D341Med (cell line): Measurements from ENCODE around the gene SCO2.
A peak's percentile ranks its signal among the peaks of the same experiment; 100 is the strongest.

Experiments used
- DNase-seq: peaks from one replicate; pipeline ENCODE4 v3.0.0; 2012; ENCODE audit warnings: low spot score

Gene SCO2

GRCh38 chr22:50498322-50498890, 27.0 kb downstream of the SCO2 start:
- DNase-seq, result peak; percentile 77

DNA sequence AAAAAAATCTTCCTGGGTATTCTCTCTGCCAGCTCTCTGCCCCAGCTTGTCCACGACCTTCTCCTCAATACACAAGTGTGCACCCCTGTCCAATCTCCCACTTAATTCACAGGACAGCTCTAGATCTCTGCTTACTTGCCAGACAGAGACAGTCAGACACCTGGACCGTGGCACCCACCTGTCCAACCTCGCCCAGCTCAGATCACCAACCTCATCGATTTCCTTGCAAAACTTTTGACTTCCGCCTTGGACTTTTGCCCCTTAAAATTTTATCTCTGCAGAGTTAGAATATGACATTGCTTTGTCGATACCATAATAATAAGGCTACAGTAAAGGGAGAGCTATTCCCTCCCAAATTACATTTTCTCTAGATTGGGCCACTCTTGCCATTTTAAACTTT, 28.3 kb downstream of the SCO2 start:
- DNase-seq, result no peak

GRCh38 chr22:50490531-50491308, 34.7 kb downstream of the SCO2 start:
- DNase-seq, result no peak

DNA sequence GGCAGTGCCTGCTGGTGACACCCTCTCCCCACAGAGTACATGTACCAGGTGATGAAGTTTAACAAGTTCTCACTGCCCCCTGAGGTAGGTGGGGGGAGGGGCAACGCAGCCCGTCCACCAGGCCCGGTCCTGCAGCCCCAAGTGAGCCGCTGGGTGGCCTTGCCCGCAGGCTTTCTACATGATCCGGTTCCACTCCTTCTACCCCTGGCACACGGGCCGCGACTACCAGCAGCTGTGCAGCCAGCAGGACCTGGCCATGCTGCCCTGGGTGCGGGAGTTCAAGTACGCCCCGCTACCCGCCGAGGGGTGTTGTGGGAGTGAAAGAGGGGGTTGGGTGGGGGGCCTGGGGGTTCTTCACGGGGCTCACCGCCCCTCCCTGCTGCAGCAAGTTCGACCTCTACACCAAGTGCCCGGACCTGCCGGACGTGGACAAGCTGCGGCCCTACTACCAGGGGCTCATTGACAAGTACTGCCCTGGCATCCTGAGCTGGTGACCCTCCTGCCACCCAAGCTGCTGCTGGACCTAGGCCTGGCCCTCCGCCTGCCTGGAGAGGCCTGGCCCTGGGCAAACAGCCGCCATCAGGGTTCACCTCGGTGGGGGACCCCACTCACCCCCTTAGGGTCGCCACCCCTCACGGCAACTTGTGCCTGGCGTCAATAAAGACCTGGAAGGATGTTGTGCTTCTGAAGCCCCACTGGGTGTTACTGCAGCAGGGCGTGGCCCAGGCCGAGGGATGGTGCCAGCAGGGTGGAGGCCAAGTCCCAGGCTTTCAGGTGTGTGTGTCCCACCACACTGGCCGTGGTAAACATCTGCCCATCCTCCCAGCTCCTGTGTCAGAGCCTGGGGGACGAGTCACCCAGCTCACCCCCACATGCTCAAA, 35.8 kb downstream of the SCO2 start:
- no peak for DNase-seq

DNA sequence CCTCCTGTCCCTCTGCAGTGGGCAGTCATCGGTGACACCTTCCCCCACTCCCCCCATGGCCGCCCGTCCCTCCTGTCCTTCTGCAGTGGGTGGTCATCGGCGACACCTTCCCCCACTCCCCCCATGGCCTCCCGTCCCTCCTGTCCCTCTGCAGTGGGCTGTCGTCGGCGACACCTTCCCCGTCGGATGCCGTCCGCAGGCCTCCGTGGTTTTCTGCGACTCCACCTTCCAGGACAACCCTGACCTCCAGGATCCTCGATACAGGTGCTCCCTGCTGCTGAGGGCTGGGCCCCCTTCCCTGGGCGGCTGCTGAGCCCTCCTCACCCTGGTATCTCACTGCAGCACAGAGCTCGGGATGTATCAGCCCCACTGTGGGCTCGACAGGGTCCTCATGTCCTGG, 36.5 kb downstream of the SCO2 start:
- no peak for DNase-seq

DNA sequence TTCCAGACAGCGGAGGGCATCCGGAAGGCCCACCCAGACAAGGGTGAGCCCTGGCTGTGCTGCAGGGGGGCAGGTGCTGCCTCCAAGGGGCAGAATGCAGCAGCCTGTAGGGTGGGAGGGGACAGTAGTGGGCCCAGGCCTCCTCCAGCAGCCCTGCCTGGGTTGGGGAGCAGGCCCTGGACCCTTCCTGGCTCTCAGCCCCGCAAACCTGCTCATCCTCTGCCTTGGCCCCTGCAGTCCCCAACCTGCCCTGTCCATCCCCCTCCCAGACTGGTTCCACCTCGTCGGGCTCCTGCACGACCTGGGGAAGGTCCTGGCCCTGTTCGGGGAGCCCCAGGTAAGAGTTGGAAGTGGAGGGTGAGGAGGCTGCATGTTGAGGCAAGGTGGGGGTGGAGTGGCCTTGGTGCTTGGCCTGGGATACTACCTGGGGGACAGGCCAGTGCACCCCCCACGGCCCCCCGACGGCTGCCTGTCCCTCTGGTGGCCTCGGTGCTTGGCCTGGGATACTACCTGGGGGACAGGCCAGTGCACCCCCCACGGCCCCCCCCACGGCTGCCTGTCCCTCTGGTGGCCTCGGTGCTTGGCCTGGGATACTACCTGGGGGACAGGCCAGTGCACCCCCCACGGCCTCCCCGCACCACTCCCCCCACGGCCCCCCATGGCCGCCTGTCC, 37.3 kb downstream of the SCO2 start:
- no peak for DNase-seq

DNA sequence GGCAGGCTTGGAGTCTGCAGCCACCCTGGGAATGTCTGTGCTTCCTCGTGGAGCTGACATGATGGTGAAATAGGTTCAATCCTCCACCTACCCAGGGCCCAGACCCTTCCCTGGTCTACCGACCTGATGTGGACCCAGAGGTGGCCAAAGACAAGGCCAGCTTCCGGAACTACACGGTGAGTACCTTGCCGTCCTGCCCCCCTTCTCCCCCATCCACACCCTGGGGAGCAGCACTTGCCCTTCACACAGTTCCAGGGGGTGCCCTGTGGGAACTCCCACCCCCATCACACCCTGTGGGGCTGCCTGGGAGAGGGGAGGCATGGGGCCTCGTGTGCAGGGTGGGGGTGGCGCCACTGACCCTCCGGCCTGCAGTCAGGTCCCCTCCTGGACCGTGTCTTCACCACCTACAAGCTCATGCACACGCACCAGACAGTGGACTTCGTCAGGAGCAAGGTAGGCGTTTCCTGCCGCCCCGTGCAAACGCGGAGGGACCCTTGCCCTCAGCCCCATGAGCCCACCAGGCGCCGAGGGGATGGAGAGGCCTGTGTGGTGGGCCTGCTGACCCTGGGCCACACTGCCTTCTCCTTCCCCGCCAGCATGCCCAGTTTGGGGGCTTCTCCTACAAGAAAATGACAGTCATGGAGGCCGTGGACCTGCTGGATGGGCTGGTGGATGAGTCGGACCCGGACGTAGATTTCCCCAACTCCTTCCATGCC, 38.0 kb downstream of the SCO2 start:
- DNase-seq, result no peak

DNA sequence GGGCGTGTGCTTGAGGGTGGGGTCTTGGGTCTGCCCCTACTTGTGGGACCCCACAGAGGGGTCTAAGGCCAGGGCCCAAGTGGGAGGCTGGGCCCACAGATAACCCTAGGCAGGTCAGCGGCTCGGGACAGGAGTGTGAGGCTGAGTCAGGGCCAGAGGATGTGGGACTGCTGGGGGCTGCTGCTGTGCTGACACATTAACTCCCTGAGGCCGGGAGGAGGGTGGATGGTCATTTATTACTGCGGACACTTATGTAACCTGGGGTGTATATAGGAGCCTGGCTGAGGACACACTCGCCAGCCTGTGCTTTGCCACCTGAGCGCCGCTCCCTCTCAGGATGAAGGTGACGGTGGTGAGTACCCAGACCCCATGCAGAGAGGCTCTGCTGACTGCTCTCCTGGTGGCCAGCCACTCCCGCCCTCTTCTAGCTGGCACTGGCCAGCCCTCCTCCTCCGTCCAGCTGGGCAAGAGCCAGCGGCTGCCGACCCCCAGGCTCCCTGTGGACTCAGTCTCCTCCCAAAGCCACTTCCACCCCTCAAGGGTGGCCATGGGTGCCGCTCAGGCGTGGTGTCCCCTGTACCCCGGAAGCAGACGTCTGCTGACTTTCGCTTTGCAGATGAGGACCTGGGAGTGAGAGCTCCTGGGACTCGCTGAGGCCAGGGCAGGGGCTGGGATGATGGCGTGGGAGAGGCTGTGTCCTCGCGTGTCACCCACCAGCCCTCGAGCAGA, 38.7 kb downstream of the SCO2 start, which contains the start of gene MIOX:
TSS of gene MIOX (plus strand) at position 299 of the 729 bp plus-strand sequence. CDS start at position 338, 39 bp downstream.
- DNase-seq, result no peak

GRCh38 chr22:50485221-50486131, 39.9 kb downstream of the SCO2 start:
- DNase-seq, result no peak

GRCh38 chr22:50483977-50484853, 41.2 kb downstream of the SCO2 start:
- no peak for DNase-seq

DNA sequence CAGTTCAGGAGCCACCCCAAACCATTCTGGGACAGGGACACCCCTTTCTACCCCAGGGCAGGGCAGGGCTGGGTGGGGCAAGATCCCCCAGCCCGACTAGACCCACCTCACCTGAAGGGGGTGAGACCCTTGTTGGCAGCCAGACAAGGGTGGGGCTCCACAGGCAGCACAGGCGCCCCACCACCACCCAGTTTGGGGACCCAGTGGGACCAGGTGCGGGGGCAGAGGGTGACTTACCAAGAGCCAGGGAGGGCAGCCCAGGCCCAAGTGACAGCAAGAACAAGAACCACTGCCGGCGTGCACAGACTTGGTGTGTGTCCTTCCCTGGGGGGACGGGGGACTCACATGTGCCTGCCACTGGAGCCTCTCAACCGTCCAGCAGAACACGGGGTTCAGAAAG, 41.8 kb downstream of the SCO2 start:
- DNase-seq, result no peak

DNA sequence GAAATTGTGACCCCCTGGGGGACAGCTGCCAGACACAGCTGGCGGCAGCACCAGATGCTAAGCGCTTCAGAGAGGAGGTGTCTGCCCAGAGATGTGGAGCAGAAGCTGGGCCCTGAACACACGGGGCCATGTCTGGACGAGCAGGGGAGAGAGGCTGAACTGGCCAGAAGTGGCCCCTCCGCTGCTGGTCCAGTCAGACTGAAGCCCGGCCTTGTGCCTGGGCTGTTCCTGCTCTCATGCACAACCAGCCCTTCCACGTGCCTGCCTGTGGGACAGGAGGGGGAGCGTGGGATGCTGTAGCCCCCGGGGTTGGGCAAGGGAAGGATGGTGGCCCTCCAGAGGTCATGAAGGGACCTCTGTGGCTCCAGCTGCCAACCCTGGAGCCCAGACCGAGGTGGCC, 42.3 kb downstream of the SCO2 start:
- no peak for DNase-seq

- DNase-seq, result no peak
These were observed 43.0 kb downstream of the SCO2 start for GRCh38 chr22:50482107-50483074.

GRCh38 chr22:50481440-50482106, 43.8 kb downstream of the SCO2 start, which contains the start of gene ADM2:
Gene ADM2, plus strand, starts transcription at chr22:50481543. Its CDS starts 305 bp downstream, at chr22:50481848.
- peak; percentile 84 for DNase-seq

DNA sequence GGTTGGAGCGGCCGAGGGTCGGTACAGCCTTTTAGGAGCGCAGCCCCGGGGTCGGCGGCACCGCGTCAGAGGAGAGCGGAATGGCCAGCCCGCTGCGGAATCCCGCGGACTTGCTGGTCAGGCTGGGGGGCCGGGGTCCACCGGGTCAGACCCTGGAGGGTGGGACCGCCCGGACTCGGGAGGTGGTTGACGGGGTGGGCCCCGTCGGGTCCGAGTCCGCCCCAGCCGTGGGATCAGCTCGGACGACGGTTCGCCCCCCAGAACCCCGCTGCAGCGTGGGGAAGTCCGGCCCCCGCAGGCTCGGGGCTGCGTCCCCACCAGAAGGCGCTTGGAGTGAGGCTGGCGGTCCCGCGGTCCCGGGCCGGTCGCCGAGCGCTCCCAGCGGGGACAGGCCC, 44.4 kb downstream of the SCO2 start:
- DNase-seq, result no peak

DNA sequence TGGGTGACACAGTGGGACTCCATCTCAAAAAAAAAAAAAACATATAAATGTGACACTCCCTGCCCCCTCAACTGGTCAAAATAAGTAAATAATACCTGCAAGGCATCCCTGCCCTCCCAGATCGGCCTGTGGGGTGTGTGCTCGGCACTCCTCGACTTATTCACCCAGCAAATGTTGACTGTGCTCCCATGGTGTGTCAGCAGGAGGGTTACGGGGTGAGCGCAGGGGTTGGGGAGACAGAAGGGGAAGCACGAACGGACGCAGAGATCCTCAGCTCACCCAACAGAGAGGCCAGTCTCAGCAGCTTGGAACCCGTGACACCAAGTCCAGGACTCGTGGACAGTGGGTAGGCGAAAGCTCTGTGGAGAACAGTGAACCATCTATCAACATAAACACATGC, 45.7 kb downstream of the SCO2 start:
- DNase-seq, result no peak

GRCh38 chr22:50477923-50478322, 47.5 kb downstream of the SCO2 start:
- DNase-seq, result no peak
